Kidney glomerular epithelial cell (primary cell): ENCODE data around the gene NEK9.
"Not testable (repeated sequence)": the region's sequence is repeated elsewhere in the genome, so short reads cannot be mapped to it uniquely, and the experiment has no call there.

Experiments
- DNase-seq: peaks from one replicate; lab custom pipeline; 2025; lab: John Stamatoyannopoulos, UW

The NEK9 gene

GRCh38 chr14:75126679-75127473 is at the start of gene NEK9:
Gene NEK9 (minus strand): TSS chr14:75127048. CDS start chr14:75126921, 127 bp downstream.
- DNase-seq = peak; percentile 79

GRCh38 chr14:75176142-75176820 is 49.4 kb upstream of the NEK9 start, which contains the start of gene TMED10:
Gene TMED10 (minus strand): TSS chr14:75176612. CDS start chr14:75176579, 33 bp downstream.
- peak; percentile 98 for DNase-seq

- no peak for DNase-seq
Observed at GRCh38 chr14:75175677-75176141, 48.9 kb upstream of the NEK9 start.

GRCh38 chr14:75174066-75174465 is 47.2 kb upstream of the NEK9 start:
- DNase-seq = no peak

GRCh38 chr14:75170772-75171171 is 43.9 kb upstream of the NEK9 start:
- DNase-seq = no peak

GRCh38 chr14:75168586-75169335 is 41.9 kb upstream of the NEK9 start:
- DNase-seq = no peak

GRCh38 chr14:75167325-75167724 is 40.5 kb upstream of the NEK9 start:
- DNase-seq = no peak

GRCh38 chr14:75165586-75166391 is 38.9 kb upstream of the NEK9 start:
- DNase-seq = no peak

GRCh38 chr14:75164809-75165208 is 38.0 kb upstream of the NEK9 start:
- DNase-seq = no peak

GRCh38 chr14:75163677-75164076 is 36.8 kb upstream of the NEK9 start:
- DNase-seq = no peak

- DNase-seq = no peak
Observed at GRCh38 chr14:75162631-75163030, 35.8 kb upstream of the NEK9 start.

- DNase-seq = no peak
Observed at GRCh38 chr14:75158843-75159614, 32.2 kb upstream of the NEK9 start.

GRCh38 chr14:75156901-75157300 is 30.1 kb upstream of the NEK9 start:
- DNase-seq = no peak

- no peak for DNase-seq
Observed at GRCh38 chr14:75156111-75156510, 29.3 kb upstream of the NEK9 start.

GRCh38 chr14:75155169-75155568 is 28.3 kb upstream of the NEK9 start:
- no peak for DNase-seq

- DNase-seq = no peak
Observed at GRCh38 chr14:75153295-75153694, 26.4 kb upstream of the NEK9 start.

GRCh38 chr14:75151851-75152250 is 25.0 kb upstream of the NEK9 start:
- DNase-seq = no peak

GRCh38 chr14:75150637-75151036 is 23.8 kb upstream of the NEK9 start:
- not testable (repeated sequence) for DNase-seq

GRCh38 chr14:75150150-75150549 is 23.3 kb upstream of the NEK9 start:
- no peak for DNase-seq

GRCh38 chr14:75147423-75148071 is 20.7 kb upstream of the NEK9 start:
- DNase-seq = peak; percentile 10
